ENCODE results near the gene STRN4. TPM values are rescaled to one million over a fixed set of nuclear protein-coding genes. Genes with fewer than 3 reads are reported as not detected.
"Not testable (repeated sequence)": the region's sequence is repeated elsewhere in the genome, so short reads cannot be mapped to it uniquely, and the experiment has no call there.

STRN4 gene
- total RNA-seq, 1 donor from 2014 or later, result 68.2 TPM

GRCh38 chr19:46713781-46714443, 32.3 kb downstream of the STRN4 start:
- DNase-seq (ENCODE audit: low read depth in 2 of 2), result peak; percentile 91 to 92

GRCh38 chr19:46712768-46713338, 33.4 kb downstream of the STRN4 start:
- DNase-seq (ENCODE audit: low read depth in 2 of 2), result not testable (repeated sequence)

GRCh38 chr19:46710687-46711086, 35.6 kb downstream of the STRN4 start:
- no peak for DNase-seq (ENCODE audit: low read depth in 2 of 2)

- DNase-seq (ENCODE audit: low read depth in 2 of 2), result peak in 1 of 2 donors; percentile 55
Observed at GRCh38 chr19:46704379-46705076, 41.7 kb downstream of the STRN4 start.

GRCh38 chr19:46700704-46701103, 45.5 kb downstream of the STRN4 start:
- DNase-seq (ENCODE audit: low read depth in 2 of 2), result no peak

- no peak for DNase-seq (ENCODE audit: low read depth in 2 of 2)
Observed at GRCh38 chr19:46698395-46699321, 47.6 kb downstream of the STRN4 start.

GRCh38 chr19:46697204-46697960, 48.9 kb downstream of the STRN4 start:
- DNase-seq (ENCODE audit: low read depth in 2 of 2), result peak in 1 of 2 donors; percentile 75

GRCh38 chr19:46696866-46697203, 49.4 kb downstream of the STRN4 start:
- no peak for DNase-seq (ENCODE audit: low read depth in 2 of 2)

GRCh38 chr19:46696052-46696451, 50.2 kb downstream of the STRN4 start:
- DNase-seq (ENCODE audit: low read depth in 2 of 2), result no peak

- DNase-seq (ENCODE audit: low read depth in 2 of 2), result no peak
Observed at GRCh38 chr19:46693760-46694159, 52.5 kb downstream of the STRN4 start.

- no peak for DNase-seq (ENCODE audit: low read depth in 2 of 2)
Observed at GRCh38 chr19:46692918-46693722, 53.1 kb downstream of the STRN4 start.

GRCh38 chr19:46691948-46692347, 54.3 kb downstream of the STRN4 start:
- DNase-seq (ENCODE audit: low read depth in 2 of 2), result no peak

GRCh38 chr19:46691104-46691503, 55.1 kb downstream of the STRN4 start:
- no peak for DNase-seq (ENCODE audit: low read depth in 2 of 2)

GRCh38 chr19:46689358-46689757, 56.9 kb downstream of the STRN4 start:
- no peak for DNase-seq (ENCODE audit: low read depth in 2 of 2)

- DNase-seq (ENCODE audit: low read depth in 2 of 2), result no peak
Observed at GRCh38 chr19:46687438-46688145, 58.7 kb downstream of the STRN4 start.

GRCh38 chr19:46685189-46685588, 61.1 kb downstream of the STRN4 start:
- no peak for DNase-seq (ENCODE audit: low read depth in 2 of 2)

GRCh38 chr19:46678110-46678732, 68.0 kb downstream of the STRN4 start:
- peak in 1 of 2 donors; percentile 28 for DNase-seq (ENCODE audit: low read depth in 2 of 2)

- DNase-seq (ENCODE audit: low read depth in 2 of 2), result peak; percentile 14 to 56
Observed at GRCh38 chr19:46674416-46675178, 71.7 kb downstream of the STRN4 start.

All from dermis microvascular lymphatic vessel endothelial cell (primary cell).